Ovary (tissue), 9 donors: ENCODE results near the gene TIMM17B. TPM values are rescaled to one million over a fixed set of nuclear protein-coding genes. Genes with fewer than 3 reads are reported as not detected.

Experiments
- DNase-seq, 5 donors: peaks; one replicate each; pipeline ENCODE4 v3.0.0-alpha.2; 2019 to 2020
- H3K27ac ChIP-seq, 2 donors: fragments of 200-600 bp; one replicate each; pipeline versions ENCODE4 v1.5.1 to v1.8.0; 2019 to 2022
- H3K27me3 ChIP-seq: fragments of 200-600 bp; one replicate; pipeline ENCODE4 v1.8.0; 2022
- H3K36me3 ChIP-seq: fragments of 200-600 bp; sonication (generic); one replicate; pipeline ENCODE4 v1.5.1; 2019
- H3K4me1 ChIP-seq: one replicate; pipeline ENCODE4 v1.8.1; 2013; ENCODE audit warnings: mild to moderate bottlenecking, moderate library complexity; ENCODE audit not compliant: insufficient read depth
- H3K4me3 ChIP-seq: fragments of 200-600 bp; sonication (generic); one replicate; pipeline ENCODE4 v1.5.1; 2017
- H3K9me3 ChIP-seq, 2 donors: fragments of 200-600 bp in 1 of 2; sonication (generic) in 1 of 2; one replicate each; pipeline versions ENCODE4 v1.5.1 to v1.8.1; 2013 to 2019; ENCODE audit warnings: mild to moderate bottlenecking in 1 of 2, moderate library complexity in 1 of 2
- EP300 ChIP-seq: sonication (generic); formaldehyde crosslinking; IDR thresholded peaks from one replicate; pipeline ENCODE4 v1.6.1; 2017; ENCODE audit warnings: antibody characterized with exemption
- POLR2A ChIP-seq: fragments of 450-650 bp; IDR thresholded peaks from one replicate; pipeline ENCODE4 v1.6.1; 2017; ENCODE audit warnings: antibody characterized with exemption, mild to moderate bottlenecking, moderate library complexity
- WGBS, 3 donors: extraction: QIAGEN DNeasy Blood & Tissue Kit in 1 of 3; methylation state at CpG; one replicate each; pipeline versions ENCODE4 v1.1.5 to v1.1.7; 2013 to 2017; 5-methylcytosine and 5-hydroxymethylcytosine counted together
- intact Hi-C, 4 donors: fragments of 100-400 bp; cut with DNase I; formaldehyde crosslinking; loops; one replicate each; pipeline versions ENCODE4 v1.11.0 to v1.15.1; 2022 to 2023
- polyA plus RNA-seq, 2 donors: library from polyadenylated mRNA; stranded (reverse); fragments of 200-250 nt in 1 of 2; fragments of 350-450 nt in 1 of 2; fragmentation: Illumina TruSeq in 1 of 2; extraction: RNeasy Lipid Tissue Mini Kit (QIAGEN cat#74804) in 1 of 2; gene quantifications; one replicate each; pipeline ENCODE4 v1.2.3, GENCODE V29; 2013 to 2014
- total RNA-seq, 7 donors: library from RNA; depleted of rRNA in 2 of 7; stranded (reverse); fragments of >200 nt in 2 of 7; fragmentation: NEBNext Ultra II Directional in 3 of 7; extraction: Animal tissue kit (Norgen Biotek cat#: 25700) in 3 of 7; gene quantifications; one replicate each; pipeline versions ENCODE4 v1.1.0 to v1.2.4, GENCODE V29; 2016 to 2023
- TF ChIP-seq, protein P1 (sequence below), 3 donors: fragments of 450-650 bp in 2 of 3; fragments of 200-600 bp in 1 of 3; IDR thresholded peaks; one replicate each; pipeline versions ENCODE4 v1.5.1 to v1.8.0; 2016 to 2022; ENCODE audit warnings: antibody characterized with exemption in 3 of 3, mild to moderate bottlenecking in 1 of 3
- donor health status: DM: no; HTN: no; CAD: no; lungs with moderate emphysema.
- donor health status: DM: no; HTN: no; CAD: no.
- donor health status: Bipolar disorder and iron deficiency.
- donor health status: DM: yes; HTN: yes; CAD: no.
- donor health status: DM: no; HTN: no; CAD: no.
- donor health status: DM: yes; HTN: yes; CAD: no.

TIMM17B gene
- total and polyA plus RNA-seq, 9 donors: 7.2 to 43.9 (median 32.8) TPM

DNA sequence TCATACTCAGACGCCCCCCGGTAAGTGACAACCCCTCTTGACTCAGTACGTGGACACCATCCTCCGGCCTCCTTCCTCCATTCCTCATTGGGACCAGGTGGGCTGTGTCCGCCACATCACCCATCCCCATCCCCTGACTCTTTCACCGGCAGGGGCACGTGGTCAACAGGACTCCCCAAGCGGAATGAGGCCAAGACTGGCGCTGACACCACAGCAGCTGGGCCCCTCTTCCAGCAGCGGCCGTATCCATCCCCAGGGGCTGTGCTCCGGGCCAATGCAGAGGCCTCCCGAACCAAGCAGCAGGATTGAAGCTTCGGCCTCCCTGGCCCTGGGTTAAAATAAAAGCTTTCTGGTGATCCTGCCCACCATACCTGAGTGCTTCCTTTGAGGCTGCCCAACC is 5.2 kb upstream of the TIMM17B start:
- H3K27ac ChIP-seq: no peak overlapping the region
- H3K36me3 ChIP-seq: no peaks in the 10 kb centered on the region
- TF ChIP-seq, protein P1, sequence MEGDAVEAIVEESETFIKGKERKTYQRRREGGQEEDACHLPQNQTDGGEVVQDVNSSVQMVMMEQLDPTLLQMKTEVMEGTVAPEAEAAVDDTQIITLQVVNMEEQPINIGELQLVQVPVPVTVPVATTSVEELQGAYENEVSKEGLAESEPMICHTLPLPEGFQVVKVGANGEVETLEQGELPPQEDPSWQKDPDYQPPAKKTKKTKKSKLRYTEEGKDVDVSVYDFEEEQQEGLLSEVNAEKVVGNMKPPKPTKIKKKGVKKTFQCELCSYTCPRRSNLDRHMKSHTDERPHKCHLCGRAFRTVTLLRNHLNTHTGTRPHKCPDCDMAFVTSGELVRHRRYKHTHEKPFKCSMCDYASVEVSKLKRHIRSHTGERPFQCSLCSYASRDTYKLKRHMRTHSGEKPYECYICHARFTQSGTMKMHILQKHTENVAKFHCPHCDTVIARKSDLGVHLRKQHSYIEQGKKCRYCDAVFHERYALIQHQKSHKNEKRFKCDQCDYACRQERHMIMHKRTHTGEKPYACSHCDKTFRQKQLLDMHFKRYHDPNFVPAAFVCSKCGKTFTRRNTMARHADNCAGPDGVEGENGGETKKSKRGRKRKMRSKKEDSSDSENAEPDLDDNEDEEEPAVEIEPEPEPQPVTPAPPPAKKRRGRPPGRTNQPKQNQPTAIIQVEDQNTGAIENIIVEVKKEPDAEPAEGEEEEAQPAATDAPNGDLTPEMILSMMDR (IDR thresholded peaks at IDR 0.05): no peak
- no peak for TF ChIP-seq EP300
- no peak for TF ChIP-seq POLR2A
- no peaks in the 10 kb centered on the region for H3K27me3 ChIP-seq
- no peak overlapping the region for H3K4me3 ChIP-seq
- 77 to 83% (median 81%) methylated on average over 14 of the region's 14 CpGs for WGBS, 3 donors
- no peaks in the 10 kb centered on the region for H3K9me3 ChIP-seq
- no peak for DNase-seq
- H3K4me1 ChIP-seq: no peaks in the 10 kb centered on the region
- intact Hi-C loops: no loop called here

DNA sequence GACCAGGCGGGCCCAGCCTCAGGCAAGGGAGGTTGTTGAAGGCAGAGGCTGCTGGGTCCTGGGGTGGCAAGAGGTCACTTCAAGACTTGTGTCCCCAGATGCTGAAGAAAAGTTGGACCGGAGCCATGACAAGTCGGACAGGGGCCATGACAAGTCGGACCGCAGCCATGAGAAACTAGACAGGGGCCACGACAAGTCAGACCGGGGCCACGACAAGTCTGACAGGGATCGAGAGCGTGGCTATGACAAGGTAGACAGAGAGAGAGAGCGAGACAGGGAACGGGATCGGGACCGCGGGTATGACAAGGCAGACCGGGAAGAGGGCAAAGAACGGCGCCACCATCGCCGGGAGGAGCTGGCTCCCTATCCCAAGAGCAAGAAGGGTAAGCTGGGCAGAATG is 4.6 kb upstream of the TIMM17B start:
- Histone ChIP-seq H3K4me1 (no peaks in the 10 kb centered on the region), H3K9me3 (no peaks in the 10 kb centered on the region), H3K27me3 (no peaks in the 10 kb centered on the region), H3K36me3 (no peaks in the 10 kb centered on the region), H3K27ac (no peak overlapping the region), H3K4me3 (no peak overlapping the region)
- intact Hi-C loops: no loop called here
- 87 to 89% (median 88%) methylated on average over 20 of the region's 20 CpGs for WGBS, 3 donors
- DNase-seq: no peak
- no peak for TF ChIP-seq EP300
- TF ChIP-seq, protein P1 (IDR thresholded peaks at IDR 0.05): no peak
- no peak for TF ChIP-seq POLR2A

DNA sequence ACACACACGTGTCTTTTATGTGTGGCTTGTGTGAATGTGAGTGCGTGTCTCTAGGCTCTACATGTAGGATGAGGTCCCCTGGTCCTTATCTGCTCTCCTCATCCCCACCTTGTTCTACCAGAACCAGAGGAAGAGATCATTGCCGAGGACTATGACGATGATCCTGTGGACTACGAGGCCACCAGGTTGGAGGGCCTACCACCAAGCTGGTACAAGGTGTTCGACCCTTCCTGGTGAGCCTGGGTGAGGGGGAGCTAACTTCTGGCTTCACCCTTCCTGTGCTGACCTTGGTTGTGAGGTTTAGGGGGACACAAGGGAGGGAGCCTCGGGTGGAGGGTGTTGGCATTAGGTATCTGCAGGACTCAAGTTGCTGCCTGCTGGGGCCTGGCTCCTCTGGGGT is 3.5 kb upstream of the TIMM17B start:
- H3K36me3 ChIP-seq: no peaks in the 10 kb centered on the region
- no peak overlapping the region for H3K27ac ChIP-seq
- peaks cover 3% of the 10 kb centered on the region for H3K4me1 ChIP-seq
- H3K27me3 ChIP-seq: no peaks in the 10 kb centered on the region
- no peak for DNase-seq
- H3K9me3 ChIP-seq: no peaks in the 10 kb centered on the region
- TF ChIP-seq POLR2A (no peak), EP300 (no peak)
- TF ChIP-seq, protein P1 (IDR thresholded peaks at IDR 0.05): no peak
- no peak overlapping the region for H3K4me3 ChIP-seq
- intact Hi-C loops: no loop called here
- WGBS, 3 donors: 68 to 80% (median 71%) methylated on average over 7 of the region's 7 CpGs

DNA sequence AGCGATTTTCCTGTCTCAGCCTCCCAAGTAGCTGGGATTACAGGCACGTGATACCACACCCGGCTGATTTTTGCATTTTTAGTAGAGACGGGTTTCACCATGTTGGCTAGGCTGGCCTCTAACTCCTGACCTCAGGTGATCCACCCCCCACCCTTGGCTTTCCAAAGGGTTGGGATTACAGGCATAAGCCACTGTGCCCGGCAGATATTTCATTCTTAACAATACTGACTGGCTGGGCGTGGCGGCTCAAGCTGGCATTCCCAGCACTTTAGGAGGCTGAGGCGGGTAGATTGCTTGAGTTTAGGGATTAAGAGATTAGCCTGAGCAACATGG is 1.5 kb upstream of the TIMM17B start:
- Histone ChIP-seq H3K36me3 (no peaks in the 10 kb centered on the region), H3K4me3 (no peak overlapping the region), H3K27ac (no peak overlapping the region), H3K4me1 (peaks cover 3% of the 10 kb centered on the region), H3K27me3 (no peaks in the 10 kb centered on the region), H3K9me3 (no peaks in the 10 kb centered on the region)
- TF ChIP-seq POLR2A: no peak
- TF ChIP-seq, protein P1 (IDR thresholded peaks at IDR 0.05): no peak
- no peak for TF ChIP-seq EP300
- no peak for DNase-seq
- intact Hi-C loops: no loop called here
- WGBS, 3 donors: 81 to 84% (median 83%) methylated on average over 8 of the region's 8 CpGs
